Stomach (tissue), 4 donors: ENCODE data around the gene FAM131B.

Experiments
- EP300 ChIP-seq: sonication (generic); formaldehyde crosslinking; IDR thresholded peaks from one replicate; pipeline ENCODE4 v1.6.1; 2017; ENCODE audit warnings: antibody characterized with exemption
- POLR2A ChIP-seq, 4 donors: fragments of 450-650 bp; IDR thresholded peaks; one replicate each; pipeline ENCODE4 v1.6.1; 2016; ENCODE audit warnings: antibody characterized with exemption in 4 of 4, control low read depth in 2 of 4, mild to moderate bottlenecking in 1 of 4, moderate library complexity in 1 of 4
- POLR2AphosphoS5 ChIP-seq, 3 donors: sonication (generic); formaldehyde crosslinking; IDR thresholded peaks; one replicate each; pipeline ENCODE4 v1.6.1; 2016; ENCODE audit warnings: antibody characterized with exemption in 3 of 3
- TF ChIP-seq, protein P1 (sequence below), 7 experiments: fragments of 450-650 bp in 4 of 7; fragments of 200-600 bp in 3 of 7; sonication (generic) in 3 of 7; IDR thresholded peaks; one replicate each; pipeline ENCODE4 v1.5.1; 2016 to 2019; ENCODE audit warnings: antibody characterized with exemption in 7 of 7, control low read depth in 2 of 7, mild to moderate bottlenecking in 1 of 7

- TF ChIP-seq EP300 (no peak), POLR2A (IDR thresholded peaks at IDR 0.05) (no peak), POLR2AphosphoS5 (IDR thresholded peaks at IDR 0.05) (no peak)
- TF ChIP-seq, protein P1, sequence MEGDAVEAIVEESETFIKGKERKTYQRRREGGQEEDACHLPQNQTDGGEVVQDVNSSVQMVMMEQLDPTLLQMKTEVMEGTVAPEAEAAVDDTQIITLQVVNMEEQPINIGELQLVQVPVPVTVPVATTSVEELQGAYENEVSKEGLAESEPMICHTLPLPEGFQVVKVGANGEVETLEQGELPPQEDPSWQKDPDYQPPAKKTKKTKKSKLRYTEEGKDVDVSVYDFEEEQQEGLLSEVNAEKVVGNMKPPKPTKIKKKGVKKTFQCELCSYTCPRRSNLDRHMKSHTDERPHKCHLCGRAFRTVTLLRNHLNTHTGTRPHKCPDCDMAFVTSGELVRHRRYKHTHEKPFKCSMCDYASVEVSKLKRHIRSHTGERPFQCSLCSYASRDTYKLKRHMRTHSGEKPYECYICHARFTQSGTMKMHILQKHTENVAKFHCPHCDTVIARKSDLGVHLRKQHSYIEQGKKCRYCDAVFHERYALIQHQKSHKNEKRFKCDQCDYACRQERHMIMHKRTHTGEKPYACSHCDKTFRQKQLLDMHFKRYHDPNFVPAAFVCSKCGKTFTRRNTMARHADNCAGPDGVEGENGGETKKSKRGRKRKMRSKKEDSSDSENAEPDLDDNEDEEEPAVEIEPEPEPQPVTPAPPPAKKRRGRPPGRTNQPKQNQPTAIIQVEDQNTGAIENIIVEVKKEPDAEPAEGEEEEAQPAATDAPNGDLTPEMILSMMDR (IDR thresholded peaks at IDR 0.05) = no peak
Observed at GRCh38 chr7:143407287-143408251, 45.1 kb upstream of the FAM131B start.
